GM12864 (cell line): ENCODE measurements around the gene KYAT1.

Experiments
- DNase-seq: peaks from one replicate; pipeline ENCODE4 v3.0.0-alpha.2; 2011; ENCODE audit warnings: low read depth
- H3K4me3 ChIP-seq: 2 replicates; pipeline ENCODE4 v1.5.1; 2011; ENCODE audit warnings: mild to moderate bottlenecking, low read depth, low read length, control low read depth
- CTCF ChIP-seq: IDR thresholded peaks from 2 replicates; pipeline ENCODE4 v1.5.1; 2011; ENCODE audit warnings: low read depth, mild to moderate bottlenecking, moderate library complexity, low read length, control low read depth, inconsistent platforms; ENCODE audit errors: missing control alignments

The KYAT1 gene

GRCh38 chr9:128908372-128908771 lies 26.6 kb upstream of the KYAT1 start:
- DNase-seq, result no peak
- no peak for TF ChIP-seq CTCF
- H3K4me3 ChIP-seq, result no peak overlapping the region

- no peak for DNase-seq
- no peak overlapping the region for H3K4me3 ChIP-seq
- TF ChIP-seq CTCF, result no peak
Observed at GRCh38 chr9:128906741-128907140, 25.0 kb upstream of the KYAT1 start.

GRCh38 chr9:128905964-128906363 lies 24.2 kb upstream of the KYAT1 start:
- no peak for DNase-seq
- TF ChIP-seq CTCF, result no peak

GRCh38 chr9:128903871-128904620 lies 22.3 kb upstream of the KYAT1 start:
- no peak overlapping the region for H3K4me3 ChIP-seq
- TF ChIP-seq CTCF, result no peak
- DNase-seq, result no peak

More at GRCh38 chr9:128905964-128906363, 24.2 kb upstream of the KYAT1 start:
- H3K4me3 ChIP-seq, result no peak overlapping the region

GRCh38 chr9:128903079-128903461 lies 21.3 kb upstream of the KYAT1 start:
- no peak for DNase-seq
- TF ChIP-seq CTCF, result no peak
- no peak overlapping the region for H3K4me3 ChIP-seq

- no peak for TF ChIP-seq CTCF
- no peak overlapping the region for H3K4me3 ChIP-seq
Observed at GRCh38 chr9:128902351-128903078, 20.8 kb upstream of the KYAT1 start.

More at GRCh38 chr9:128902351-128903078, 20.8 kb upstream of the KYAT1 start:
- peak; percentile 70 for DNase-seq
